Thoracic aorta (tissue), 2 donors: ENCODE measurements around the gene EGFL7. TPM values are rescaled to one million over a fixed set of nuclear protein-coding genes. Genes with fewer than 3 reads are reported as not detected.

Experiments
- ATAC-seq: fragments of 150-250 bp; one replicate; pipeline ENCODE4 v1.8.0; 2017; ENCODE audit warnings: low read depth; ENCODE audit not compliant: insufficient number of reproducible peaks, low FRiP score
- DNase-seq: peaks from one replicate; pipeline ENCODE4 v3.0.0-alpha.2; 2020; ENCODE audit warnings: low spot score
- H3K27ac ChIP-seq, 2 donors: fragments of 200-600 bp; sonication (generic); 1 replicate in 1 of 2; 2 replicates in 1 of 2; pipeline ENCODE4 v1.5.1; 2016; ENCODE audit warnings: mild to moderate bottlenecking in 2 of 2, moderate library complexity in 2 of 2
- H3K27me3 ChIP-seq: fragments of 200-600 bp; sonication (generic); replicated peaks from 2 replicates; pipeline ENCODE4 v1.6.0; 2016; ENCODE audit warnings: mild to moderate bottlenecking; ENCODE audit not compliant: insufficient read depth
- H3K36me3 ChIP-seq: fragments of 200-600 bp; sonication (generic); one replicate; pipeline ENCODE4 v1.5.1; 2016
- H3K4me1 ChIP-seq, 2 donors: fragments of 200-600 bp; sonication (generic); 1 replicate in 1 of 2; 2 replicates in 1 of 2; pipeline versions ENCODE4 v1.5.1 to v1.6.0; 2016; ENCODE audit warnings: low read depth in 2 of 2, mild to moderate bottlenecking in 1 of 2; ENCODE audit not compliant: control insufficient read depth in 1 of 2
- H3K4me3 ChIP-seq: fragments of 200-600 bp; sonication (generic); 2 replicates; pipeline ENCODE4 v1.5.1; 2016; ENCODE audit warnings: mild to moderate bottlenecking
- H3K9me3 ChIP-seq: fragments of 200-600 bp; sonication (generic); 2 replicates; pipeline ENCODE4 v1.5.1; 2016
- total RNA-seq, 2 donors: library from RNA; depleted of rRNA; stranded (reverse); fragments of >200 nt; gene quantifications; one replicate each; pipeline versions ENCODE4 v1.1.0 to v1.2.3, GENCODE V29; 2016
- TF ChIP-seq, protein P1 (sequence below): fragments of 200-600 bp; sonication (generic); IDR thresholded peaks from one replicate; pipeline ENCODE4 v1.5.1; 2019; ENCODE audit warnings: antibody characterized with exemption

Gene EGFL7
- total RNA-seq, 2 donors from 2014 or later = 42.0 to 56.5 TPM

DNA sequence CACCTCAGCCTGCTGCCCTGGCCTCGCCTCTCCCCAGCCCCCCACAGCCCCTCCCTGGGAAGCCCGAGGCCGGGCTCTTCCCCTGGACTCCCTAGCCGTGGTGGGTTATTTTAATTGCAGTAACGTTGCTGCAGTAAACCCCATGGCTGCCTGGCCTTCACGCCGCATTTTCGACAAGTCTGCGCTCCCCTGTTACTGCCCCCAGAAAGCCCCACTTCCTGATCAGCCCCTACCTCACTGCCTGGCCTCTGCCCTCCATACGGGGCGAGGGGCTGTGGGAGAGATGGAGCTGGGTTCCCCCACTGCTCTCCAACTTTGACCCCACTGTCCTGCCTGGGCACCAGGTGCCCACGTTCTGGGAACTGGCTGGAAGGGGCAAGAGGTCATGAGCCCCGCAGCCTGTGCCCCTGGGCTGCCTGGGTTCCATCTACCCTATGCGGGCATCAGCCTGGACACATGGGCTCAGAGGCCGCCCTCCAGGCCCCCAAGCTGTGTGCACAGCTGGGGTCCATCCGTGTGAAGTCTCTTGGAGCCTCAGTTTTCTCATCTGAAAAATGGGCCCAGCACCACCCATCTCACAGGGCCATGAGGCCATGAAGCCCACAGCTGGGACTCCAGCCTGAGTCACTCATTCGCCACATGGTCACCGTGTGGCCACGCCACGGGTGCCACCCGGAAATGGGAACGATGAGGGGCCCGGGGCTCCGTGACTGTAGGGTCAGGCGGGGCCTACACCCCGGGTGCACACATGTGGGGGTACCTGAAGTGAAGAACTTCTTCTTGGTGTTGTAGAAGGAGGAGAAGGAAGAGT lies 11.5 kb downstream of the EGFL7 start:
- Histone ChIP-seq H3K4me1 (no peaks in the 10 kb centered on the region), H3K4me3 (no peak overlapping the region), H3K27me3 (no peaks in the 10 kb centered on the region), H3K27ac (no peak overlapping the region), H3K9me3 (no peaks in the 10 kb centered on the region), H3K36me3 (peaks cover 12% of the 10 kb centered on the region)
- DNase-seq (no peak), ATAC-seq (no peak)
- TF ChIP-seq, protein P1, sequence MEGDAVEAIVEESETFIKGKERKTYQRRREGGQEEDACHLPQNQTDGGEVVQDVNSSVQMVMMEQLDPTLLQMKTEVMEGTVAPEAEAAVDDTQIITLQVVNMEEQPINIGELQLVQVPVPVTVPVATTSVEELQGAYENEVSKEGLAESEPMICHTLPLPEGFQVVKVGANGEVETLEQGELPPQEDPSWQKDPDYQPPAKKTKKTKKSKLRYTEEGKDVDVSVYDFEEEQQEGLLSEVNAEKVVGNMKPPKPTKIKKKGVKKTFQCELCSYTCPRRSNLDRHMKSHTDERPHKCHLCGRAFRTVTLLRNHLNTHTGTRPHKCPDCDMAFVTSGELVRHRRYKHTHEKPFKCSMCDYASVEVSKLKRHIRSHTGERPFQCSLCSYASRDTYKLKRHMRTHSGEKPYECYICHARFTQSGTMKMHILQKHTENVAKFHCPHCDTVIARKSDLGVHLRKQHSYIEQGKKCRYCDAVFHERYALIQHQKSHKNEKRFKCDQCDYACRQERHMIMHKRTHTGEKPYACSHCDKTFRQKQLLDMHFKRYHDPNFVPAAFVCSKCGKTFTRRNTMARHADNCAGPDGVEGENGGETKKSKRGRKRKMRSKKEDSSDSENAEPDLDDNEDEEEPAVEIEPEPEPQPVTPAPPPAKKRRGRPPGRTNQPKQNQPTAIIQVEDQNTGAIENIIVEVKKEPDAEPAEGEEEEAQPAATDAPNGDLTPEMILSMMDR = no peak

DNA sequence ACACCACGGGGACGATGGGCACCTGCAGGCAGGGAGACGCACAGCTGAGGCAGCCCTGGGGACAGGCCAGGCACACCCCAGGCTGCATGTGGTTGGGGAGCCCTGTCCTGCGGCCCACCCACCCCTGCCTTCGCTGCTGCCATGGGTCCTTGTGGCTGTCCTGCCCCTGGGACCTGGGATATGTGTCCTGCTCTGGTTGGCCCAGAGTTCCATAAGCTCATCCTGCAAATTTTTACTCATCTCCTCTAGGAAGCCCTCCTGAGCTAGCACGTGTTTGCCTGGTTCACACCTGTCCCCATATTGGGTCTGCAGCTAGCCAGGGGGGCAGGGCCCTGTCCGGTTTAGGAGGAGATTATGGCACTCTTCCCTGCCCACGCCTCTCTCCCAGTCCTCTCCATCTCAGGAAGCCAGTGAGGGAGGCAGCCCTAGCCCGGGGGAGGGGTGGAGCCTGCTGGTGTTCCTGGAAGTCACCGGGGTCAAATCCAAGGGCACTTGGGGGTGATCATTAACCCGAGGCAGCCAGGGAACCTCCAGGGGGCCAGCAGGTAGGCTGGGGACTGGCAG lies 12.2 kb downstream of the EGFL7 start:
- ATAC-seq (no peak), DNase-seq (no peak)
- Histone ChIP-seq H3K36me3 (peaks cover 12% of the 10 kb centered on the region), H3K9me3 (no peaks in the 10 kb centered on the region), H3K27ac (no peak overlapping the region), H3K4me1 (no peaks in the 10 kb centered on the region), H3K27me3 (no peaks in the 10 kb centered on the region), H3K4me3 (no peak overlapping the region)
- TF ChIP-seq, protein P1 = no peak

DNA sequence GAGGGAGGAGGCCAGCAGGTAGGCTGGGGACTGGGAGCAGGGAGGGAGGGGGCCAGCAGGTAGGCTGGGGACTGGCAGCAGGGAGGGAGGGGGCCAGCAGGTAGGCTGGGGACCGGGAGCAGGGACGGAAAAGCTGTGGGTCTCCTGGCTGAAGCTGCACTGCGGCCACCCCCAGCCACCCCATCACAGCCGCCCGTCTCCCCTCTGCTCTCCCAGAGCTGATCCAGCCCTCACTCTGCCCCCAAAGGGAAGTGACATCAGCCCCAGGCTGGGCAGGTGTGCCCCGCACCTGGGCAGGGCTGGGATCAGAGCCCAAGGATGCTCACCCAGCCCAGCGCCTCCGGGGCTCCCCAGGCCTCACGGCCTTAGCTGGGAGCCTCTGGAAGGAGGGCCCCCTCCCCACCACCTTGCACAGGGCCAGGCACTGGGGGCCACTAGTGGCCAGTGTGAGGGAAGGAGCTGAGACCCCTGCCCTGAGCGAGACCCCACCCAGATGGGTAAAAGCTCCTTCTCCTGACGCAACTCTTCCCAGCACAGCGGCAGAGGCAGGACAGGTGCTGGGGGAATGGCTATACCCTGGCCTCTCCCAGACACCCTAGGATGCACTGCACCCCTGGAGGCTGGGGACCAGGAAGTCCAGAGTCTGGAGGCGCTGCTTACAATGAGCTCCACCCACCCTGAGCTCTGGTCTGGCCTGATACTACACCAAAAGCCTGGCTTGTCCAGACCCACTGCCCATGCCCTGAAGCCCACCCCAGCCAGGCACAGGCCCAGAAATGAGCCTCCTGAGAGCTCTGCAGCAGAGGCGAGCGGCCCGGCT lies 13.0 kb downstream of the EGFL7 start:
- Histone ChIP-seq H3K27ac (no peak overlapping the region), H3K4me1 (no peaks in the 10 kb centered on the region), H3K4me3 (no peak overlapping the region), H3K9me3 (no peaks in the 10 kb centered on the region), H3K36me3 (peaks cover 12% of the 10 kb centered on the region), H3K27me3 (no peaks in the 10 kb centered on the region)
- ATAC-seq (no peak), DNase-seq (no peak)
- TF ChIP-seq, protein P1 = no peak

DNA sequence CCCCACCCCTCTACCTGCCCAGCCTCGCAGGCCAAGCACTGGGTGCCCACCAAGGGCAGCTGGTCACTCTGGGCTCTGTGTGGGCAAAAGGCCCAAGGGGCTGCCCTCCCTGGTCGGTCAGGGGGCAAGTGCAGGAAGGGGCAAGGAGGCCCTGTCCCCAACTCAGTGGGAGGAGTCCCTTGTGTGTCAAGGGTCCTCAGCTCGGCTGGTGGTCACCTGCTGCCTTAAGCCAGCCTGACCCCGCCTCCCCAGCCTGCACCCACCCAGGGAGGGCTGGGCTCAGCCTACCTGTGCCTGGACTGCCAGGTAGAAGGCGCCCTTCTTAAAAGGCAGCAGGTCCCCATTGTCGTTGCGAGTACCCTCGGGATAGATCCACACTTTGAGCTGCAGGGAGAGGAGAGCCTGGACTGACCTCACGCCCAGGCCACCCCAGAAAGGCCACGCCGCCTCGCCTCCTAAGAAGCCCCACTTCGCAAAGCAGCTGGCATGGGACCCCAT lies 13.6 kb downstream of the EGFL7 start:
- Histone ChIP-seq H3K27ac (no peak overlapping the region), H3K9me3 (no peaks in the 10 kb centered on the region), H3K27me3 (no peaks in the 10 kb centered on the region), H3K4me3 (no peak overlapping the region), H3K36me3 (peaks cover 12% of the 10 kb centered on the region), H3K4me1 (no peaks in the 10 kb centered on the region)
- no peak for ATAC-seq
- no peak for DNase-seq
- TF ChIP-seq, protein P1 = no peak
